ENCODE data around the gene ZNF565. TPM values are rescaled to one million over a fixed set of nuclear protein-coding genes. Genes with fewer than 3 reads are reported as not detected.

The ZNF565 gene
- total RNA-seq, 1 experiment from 2014 or later = 4.8 TPM

- WGBS (ENCODE audit: extremely low coverage, insufficient read length, low lambda C conversion rate) = no CpG with 5 or more reads among the region's 42 CpGs
These were observed 42.5 kb upstream of the ZNF565 start for GRCh38 chr19:36256853-36257519.

More at GRCh38 chr19:36256853-36257519, 42.5 kb upstream of the ZNF565 start:
- Histone ChIP-seq H3K9me3 (ENCODE audit: control insufficient read depth, low read depth, low read length) (peaks cover 10% of the 10 kb centered on the region), H3K27me3 (ENCODE audit: insufficient read depth, low read length) (no peaks in the 10 kb centered on the region; the same call in 1 of the 2 replicates), H3T11ph (ENCODE audit: low read length) (no peak overlapping the region), H3K4me1 (ENCODE audit: insufficient read depth, low read length) (no peaks in the 10 kb centered on the region), H2BK20ac (ENCODE audit: low read depth, low read length, poor library complexity, severe bottlenecking) (no peak overlapping the region), H3K14ac (ENCODE audit: insufficient read depth, low read length) (no peak overlapping the region; the same call in 1 of the 2 replicates), H3K79me1 (ENCODE audit: insufficient read depth, low read depth, low read length, poor library complexity, severe bottlenecking) (no peaks in the 10 kb centered on the region), H4K91ac (ENCODE audit: insufficient read length, low read depth, low read length) (no peak overlapping the region), H4K8ac (replicated peaks; ENCODE audit: insufficient read length, low read depth, low read length) (peak overlapping the region; percentile 33), H2AK5ac (ENCODE audit: insufficient read length, low read length) (no peak overlapping the region), H3K79me2 (ENCODE audit: insufficient read depth, low read length) (no peaks in the 10 kb centered on the region), H4K5ac (ENCODE audit: insufficient read length, low read depth, low read length) (no peak overlapping the region), H3K9ac (ENCODE audit: extremely low read depth, insufficient read length, low read length) (peak overlapping the region; percentile 56), H4K20me1 (ENCODE audit: control insufficient read depth, insufficient read depth, insufficient read length) (no peaks in the 10 kb centered on the region), H3K56ac (ENCODE audit: insufficient read length, low read depth, low read length) (no peak overlapping the region), H2BK12ac (ENCODE audit: insufficient read length, low read depth, low read length) (no peak overlapping the region), H2BK15ac (ENCODE audit: low read depth, low read length) (no peak overlapping the region), H3K23me2 (ENCODE audit: insufficient read length, low read depth, low read length, poor library complexity, severe bottlenecking) (peaks cover 5% of the 10 kb centered on the region), H3K4me2 (ENCODE audit: insufficient read depth, insufficient read length, low read length) (peak overlapping the region; percentile 51), H2BK5ac (ENCODE audit: insufficient read length, low read length) (no peak overlapping the region), H3K18ac (ENCODE audit: insufficient read length, low read depth, low read length) (no peak overlapping the region), H2AFZ (ENCODE audit: low read length) (no peak overlapping the region), H3K4ac (ENCODE audit: low read depth, low read length) (no peak overlapping the region), H2BK120ac (ENCODE audit: low read depth, low read length, poor library complexity, severe bottlenecking) (no peak overlapping the region), H3K27ac (ENCODE audit: insufficient read length, low read depth, low read length) (no peak overlapping the region), H3K23ac (ENCODE audit: insufficient read length, low read depth, low read length) (no peak overlapping the region)
- Mint-ChIP-seq H3K36me3 (ENCODE audit: insufficient read depth in 1 of 3, low read depth in 3 of 3) (peaks cover 9 to 45% (median 42%) of the 10 kb centered on the region in 3 experiments), H3K9me3 (peaks cover 12 to 26% of the 10 kb centered on the region in 2 experiments), H3K27ac (no peak overlapping the region; a peak in 1 of 7 replicates), H3K4me1 (peaks cover 22 to 33% of the 10 kb centered on the region in 2 experiments), H3K27me3 (ENCODE audit: low read depth) (peaks cover 24% of the 10 kb centered on the region), H3K4me3 (peak overlapping the region; percentile 83 to 88)
- TF ChIP-seq CTCF (conservative IDR thresholded peaks at IDR 0.05) = peak; percentile 32; the same call in 2 of the 3 replicates
- DNase-seq = no peak
